Cardiac muscle cell (in vitro differentiated cells and primary cell): ENCODE measurements around the gene ZNF579. TPM values are rescaled to one million over a fixed set of nuclear protein-coding genes. Genes with fewer than 3 reads are reported as not detected.

Experiments used
- DNase-seq, 2 donors: peaks; one replicate each; pipeline versions ENCODE4 v3.0.0 to v3.0.0-alpha.2; 2010 to 2017; ENCODE audit warnings: low read depth in 1 of 2, low spot score in 1 of 2
- H3K27ac ChIP-seq: fragments of 200-600 bp; sonication (generic); 2 replicates; pipeline ENCODE4 v1.5.1; 2016
- H3K27me3 ChIP-seq: fragments of 200-600 bp; sonication (generic); 2 replicates; pipeline ENCODE4 v1.6.0; 2016; ENCODE audit warnings: control low read depth
- H3K36me3 ChIP-seq: fragments of 200-600 bp; sonication (generic); 2 replicates; pipeline ENCODE4 v1.5.1; 2016; ENCODE audit warnings: control low read depth
- H3K4me1 ChIP-seq: fragments of 200-600 bp; sonication (generic); 2 replicates; pipeline ENCODE4 v1.8.1; 2017; ENCODE audit warnings: low read depth, mild to moderate bottlenecking, mixed run types
- H3K4me3 ChIP-seq: fragments of 200-600 bp; sonication (generic); 2 replicates; pipeline ENCODE4 v1.5.1; 2016; ENCODE audit warnings: mild to moderate bottlenecking
- H3K9me3 ChIP-seq: fragments of 200-600 bp; sonication (generic); 2 replicates; pipeline ENCODE4 v1.5.1; 2017; ENCODE audit warnings: low read depth, mild to moderate bottlenecking, control low read depth
- CTCF ChIP-seq: IDR thresholded peaks from 2 replicates; pipeline ENCODE4 v1.5.1; 2012; ENCODE audit warnings: low read depth, mild to moderate bottlenecking, low read length
- polyA plus RNA-seq: library from polyadenylated mRNA; unstranded; fragments of >200 nt; fragmentation: Nextera tagmentation; extraction: Ambion mirVana; gene quantifications from 2 replicates; pipeline ENCODE4 v1.2.1, GENCODE V29; 2016
- total RNA-seq: library from RNA; depleted of rRNA; stranded (reverse); fragments of >200 nt; gene quantifications from 2 replicates; pipeline ENCODE4 v1.2.3, GENCODE V29; 2016

Gene ZNF579
- total and polyA plus RNA-seq, 2 experiments from 2014 or later = 10.3 to 14.9 TPM

DNA sequence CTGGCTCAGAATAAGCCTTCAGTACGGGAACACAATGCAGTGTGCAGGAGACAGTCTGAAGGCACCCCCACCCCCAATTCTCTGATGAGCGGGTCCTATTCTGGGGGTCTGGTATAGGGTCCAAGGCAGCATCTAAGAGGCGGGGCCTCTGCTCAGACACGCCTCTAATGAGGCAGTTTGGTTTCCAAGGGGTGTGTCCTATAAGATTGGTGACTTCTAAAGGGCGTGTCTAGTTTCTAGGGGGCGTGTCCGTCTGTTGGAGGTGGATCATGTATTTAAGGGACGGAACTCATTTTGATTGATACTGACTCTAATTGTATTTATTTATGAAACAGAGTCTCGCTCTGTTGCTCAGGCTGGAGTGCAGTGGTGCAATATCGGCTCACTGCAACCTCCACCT lies 10.0 kb upstream of the ZNF579 start:
- Histone ChIP-seq H3K27ac (no peak overlapping the region), H3K27me3 (no peaks in the 10 kb centered on the region), H3K4me3 (no peak overlapping the region), H3K36me3 (peaks cover 5% of the 10 kb centered on the region), H3K9me3 (no peaks in the 10 kb centered on the region), H3K4me1 (peaks cover 7% of the 10 kb centered on the region)
- peak in 1 of 2 donors; percentile 9 for DNase-seq
- no peak for TF ChIP-seq CTCF

- peaks cover 4% of the 10 kb centered on the region for H3K36me3 ChIP-seq
- no peaks in the 10 kb centered on the region for H3K27me3 ChIP-seq
- no peak for TF ChIP-seq CTCF
- H3K9me3 ChIP-seq = no peaks in the 10 kb centered on the region
- peaks cover 7% of the 10 kb centered on the region for H3K4me1 ChIP-seq
- H3K4me3 ChIP-seq = no peak overlapping the region
- DNase-seq = no peak
- no peak overlapping the region for H3K27ac ChIP-seq
Observed at GRCh38 chr19:55590109-55590508, 9.5 kb upstream of the ZNF579 start.

DNA sequence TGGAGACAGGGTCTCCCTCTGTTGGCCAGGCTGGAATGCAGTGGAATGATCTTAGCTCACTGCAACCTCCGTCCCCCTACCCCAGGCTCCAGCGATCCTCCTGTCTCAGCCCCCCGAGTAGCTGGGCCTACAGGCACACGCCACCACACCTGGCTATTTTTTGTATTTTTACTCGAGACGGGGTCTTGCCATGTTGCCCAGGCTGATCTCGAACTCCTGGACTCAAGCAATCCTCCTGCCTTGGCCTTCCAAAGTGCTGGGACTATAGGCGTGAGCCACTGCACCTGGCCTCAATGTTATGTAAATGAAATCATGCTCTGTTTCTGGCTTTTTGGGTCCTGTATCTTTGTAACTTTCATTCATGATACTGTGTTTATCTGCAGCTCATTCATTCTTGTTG lies 8.1 kb upstream of the ZNF579 start:
- Histone ChIP-seq H3K27ac (no peak overlapping the region), H3K4me1 (peaks cover 7% of the 10 kb centered on the region), H3K4me3 (no peak overlapping the region), H3K9me3 (no peaks in the 10 kb centered on the region), H3K36me3 (no peaks in the 10 kb centered on the region), H3K27me3 (no peaks in the 10 kb centered on the region)
- TF ChIP-seq CTCF = no peak
- DNase-seq = no peak

DNA sequence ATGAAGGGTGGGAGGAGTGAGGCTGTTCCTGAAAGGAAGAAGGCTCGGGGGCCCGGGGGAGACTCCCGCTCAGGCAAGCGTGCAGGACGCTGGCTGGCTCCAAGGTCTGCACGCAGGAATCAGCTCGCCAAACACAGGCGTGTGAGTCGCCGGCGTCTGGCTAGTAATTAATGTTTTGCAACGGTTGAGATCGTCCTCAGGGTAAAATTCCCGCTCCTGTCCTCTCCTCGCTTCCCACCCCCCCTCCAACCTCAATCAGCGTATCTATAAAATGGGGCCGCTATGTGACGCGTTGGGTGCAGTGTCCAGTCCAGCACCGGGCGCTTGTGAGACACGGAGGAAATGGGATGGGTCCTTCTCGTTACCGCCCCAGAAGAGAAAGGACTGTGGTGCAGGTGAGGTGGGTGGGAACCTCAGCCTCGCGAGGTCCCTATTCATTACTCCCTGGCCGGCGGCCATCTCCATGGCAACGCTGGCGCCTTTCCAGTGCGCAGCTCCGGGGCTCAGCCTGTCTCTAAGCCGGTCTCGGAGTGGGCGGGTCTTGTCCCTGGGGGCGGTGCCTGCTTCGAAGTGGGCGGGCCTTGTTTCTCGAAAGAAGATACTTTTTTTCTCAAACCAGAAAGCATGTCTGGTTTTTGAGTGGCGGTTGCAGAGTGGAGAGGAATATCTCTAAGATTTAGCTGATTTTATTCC lies 6.5 kb upstream of the ZNF579 start:
- H3K36me3 ChIP-seq = no peaks in the 10 kb centered on the region

GRCh38 chr19:55585658-55586339 lies 5.2 kb upstream of the ZNF579 start:
- Histone ChIP-seq H3K4me1 (peaks cover 7% of the 10 kb centered on the region), H3K36me3 (no peaks in the 10 kb centered on the region), H3K27ac (peak overlapping the region; percentile 38), H3K4me3 (peak overlapping the region; percentile 34), H3K9me3 (no peaks in the 10 kb centered on the region), H3K27me3 (no peaks in the 10 kb centered on the region)
- no peak for TF ChIP-seq CTCF
- peak; percentile 87 to 93 for DNase-seq

More for the DNA sequence above, 6.5 kb upstream of the ZNF579 start:
- no peak for TF ChIP-seq CTCF
- Histone ChIP-seq H3K4me3 (peak overlapping the region; percentile 39), H3K9me3 (no peaks in the 10 kb centered on the region), H3K27ac (no peak overlapping the region), H3K4me1 (peaks cover 7% of the 10 kb centered on the region), H3K27me3 (no peaks in the 10 kb centered on the region)
- peak; percentile 94 to 95 for DNase-seq
